Activated CD4-positive, alpha-beta T cell treated with anti-CD3 and anti-CD28 coated beads, Interleukin-2, amount 50 U/mL, for 24 hours (primary cell): ENCODE measurements around the gene MAB21L3.

Experiments
- DNase-seq, 2 donors: peaks; one replicate each; pipeline ENCODE4 v3.0.0-alpha.2; 2020; ENCODE audit warnings: low read depth in 1 of 2, low spot score in 1 of 2

The MAB21L3 gene

DNA sequence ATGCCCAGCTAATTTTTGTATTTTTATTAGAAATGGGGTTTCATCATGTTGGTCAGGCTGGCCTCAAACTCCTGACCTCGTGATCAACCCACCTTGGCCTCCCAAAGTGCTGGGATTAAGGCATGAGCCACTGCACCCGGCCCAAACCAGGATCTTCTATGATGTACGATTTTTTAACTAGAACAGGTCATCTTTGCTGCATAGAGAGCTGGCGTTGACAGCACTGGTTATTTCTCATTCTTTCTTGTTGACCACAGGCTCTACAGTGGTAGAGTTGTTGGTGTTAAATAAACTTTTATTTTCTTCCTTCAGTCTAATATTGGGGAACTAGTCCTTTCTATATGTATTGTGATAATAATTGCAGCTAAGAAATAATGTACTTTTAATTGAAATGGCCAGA is 3.8 kb upstream of the MAB21L3 start:
- DNase-seq, result no peak

- no peak for DNase-seq
Observed at GRCh38 chr1:116111524-116112021, 374 bp downstream of the MAB21L3 start.

GRCh38 chr1:116112388-116113140 is 1.4 kb downstream of the MAB21L3 start:
- DNase-seq, result no peak

DNA sequence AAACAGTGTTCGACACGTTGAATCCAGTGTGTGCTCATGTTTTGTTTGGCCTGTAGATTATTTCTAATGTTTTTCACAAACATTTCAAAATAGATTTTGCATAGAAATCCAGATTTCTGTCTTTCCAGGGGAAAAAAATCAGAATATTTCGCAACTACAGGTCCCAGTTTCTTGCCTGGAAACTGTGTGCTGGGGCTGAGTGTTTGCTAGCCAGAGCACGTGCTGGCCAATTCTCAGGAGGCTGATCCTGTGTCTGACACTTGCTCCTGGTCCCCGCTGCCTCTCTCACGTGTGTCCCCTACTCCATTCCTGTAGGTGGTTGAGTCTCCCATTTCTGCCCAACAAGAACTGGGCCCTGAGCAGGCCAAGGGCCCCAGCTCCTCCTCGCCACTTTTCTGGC is 2.4 kb downstream of the MAB21L3 start:
- no peak for DNase-seq

DNA sequence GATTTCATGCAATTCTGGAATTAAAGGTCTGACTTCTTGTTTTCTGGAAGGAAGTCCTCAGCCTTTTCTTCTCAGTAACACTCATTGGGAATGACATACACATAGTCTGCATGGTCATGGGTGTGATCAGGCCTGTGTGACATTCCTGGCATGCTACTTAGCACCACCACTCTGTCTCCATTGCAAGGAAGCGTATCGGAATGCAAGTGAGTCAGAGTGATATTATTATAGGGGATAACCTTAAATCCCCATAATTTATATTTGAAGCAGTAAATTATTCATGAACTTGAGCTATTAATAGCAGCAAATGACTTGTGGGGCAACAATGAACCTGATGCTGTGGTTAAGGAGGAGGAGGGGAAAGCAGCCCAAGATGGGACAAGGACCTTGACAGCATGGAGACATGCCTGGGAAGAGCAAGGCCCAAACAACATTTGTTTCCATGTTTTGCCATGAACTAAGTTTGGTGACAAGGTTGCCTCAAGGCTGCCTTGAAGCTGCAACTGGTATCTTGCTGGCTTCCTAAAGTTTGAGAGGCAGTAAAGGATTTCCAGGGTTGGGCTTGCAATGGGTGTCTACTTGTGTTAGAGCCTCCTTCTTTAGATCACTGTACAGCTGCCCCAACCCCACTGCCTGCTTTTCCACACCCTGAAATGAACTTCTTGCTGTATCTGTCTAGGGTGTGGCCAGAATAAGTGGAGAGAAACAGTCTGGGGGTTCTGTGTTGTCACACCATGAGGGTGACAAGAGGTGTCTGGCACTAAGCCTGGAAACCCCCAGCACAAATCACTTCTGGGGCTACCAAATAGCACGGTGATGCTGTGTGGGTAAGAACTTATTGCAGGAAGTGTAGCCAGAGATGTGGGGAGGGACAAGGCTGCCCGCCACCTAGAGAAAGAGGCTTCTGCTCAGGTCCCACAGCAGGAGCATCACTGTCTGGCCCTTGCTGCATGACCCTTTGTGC is 4.6 kb downstream of the MAB21L3 start:
- no peak for DNase-seq

DNA sequence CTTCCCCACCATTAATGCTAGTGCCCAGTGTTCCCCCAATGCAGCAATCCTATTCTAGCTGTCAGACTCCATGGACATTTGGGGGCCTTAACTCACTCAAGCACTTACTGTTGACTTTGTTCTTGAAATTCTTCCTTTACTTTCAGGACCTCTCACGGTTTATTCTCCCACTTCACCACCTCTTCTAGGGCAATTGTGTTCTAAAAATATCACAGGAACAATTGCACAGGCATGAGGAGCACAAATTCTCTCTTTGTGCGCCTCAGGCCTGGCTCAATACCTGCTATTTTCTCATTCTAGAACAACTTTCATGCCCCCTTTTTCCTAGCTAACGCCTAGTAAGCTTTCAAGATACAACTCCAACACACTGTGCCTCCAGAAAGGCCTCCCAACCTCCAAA is 7.3 kb downstream of the MAB21L3 start:
- no peak for DNase-seq

GRCh38 chr1:116119876-116120275 is 8.7 kb downstream of the MAB21L3 start:
- DNase-seq, result no peak

GRCh38 chr1:116122955-116123757 is 12.0 kb downstream of the MAB21L3 start:
- DNase-seq, result no peak

DNA sequence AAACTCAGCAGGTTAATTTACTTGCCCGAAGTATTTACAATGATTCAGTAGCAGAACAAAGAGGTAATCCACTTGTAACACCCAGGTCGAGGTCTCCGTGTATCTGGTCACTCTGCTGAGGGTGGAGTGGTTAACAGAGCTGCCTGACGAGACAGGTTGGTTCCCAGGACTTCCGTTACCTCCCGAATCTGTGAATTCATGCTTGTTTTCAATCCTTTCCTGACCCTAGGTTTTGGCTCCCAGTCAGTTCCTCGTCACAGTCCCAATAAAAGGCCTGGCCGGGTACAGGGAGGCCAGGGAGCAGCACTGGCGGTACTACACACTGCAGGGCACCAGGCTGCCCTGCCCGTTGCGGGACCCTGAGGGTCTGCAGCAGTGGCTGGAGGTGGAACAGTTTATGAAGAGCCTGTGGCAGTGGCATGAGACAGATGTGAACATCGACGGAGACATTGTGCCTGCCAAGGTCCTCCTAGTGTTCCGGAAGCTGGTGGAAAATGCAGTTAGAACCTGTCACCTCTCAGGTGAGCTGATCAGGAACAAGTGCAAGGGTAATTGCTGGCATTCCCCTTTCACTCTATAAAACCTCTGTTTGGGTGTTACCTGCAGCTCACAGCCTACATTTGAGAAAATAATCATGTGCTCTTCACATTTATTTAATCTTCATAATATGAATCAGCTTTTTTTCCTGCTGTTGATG is 12.8 kb downstream of the MAB21L3 start:
- DNase-seq, result no peak

GRCh38 chr1:116125758-116126157 is 14.6 kb downstream of the MAB21L3 start:
- DNase-seq, result no peak

DNA sequence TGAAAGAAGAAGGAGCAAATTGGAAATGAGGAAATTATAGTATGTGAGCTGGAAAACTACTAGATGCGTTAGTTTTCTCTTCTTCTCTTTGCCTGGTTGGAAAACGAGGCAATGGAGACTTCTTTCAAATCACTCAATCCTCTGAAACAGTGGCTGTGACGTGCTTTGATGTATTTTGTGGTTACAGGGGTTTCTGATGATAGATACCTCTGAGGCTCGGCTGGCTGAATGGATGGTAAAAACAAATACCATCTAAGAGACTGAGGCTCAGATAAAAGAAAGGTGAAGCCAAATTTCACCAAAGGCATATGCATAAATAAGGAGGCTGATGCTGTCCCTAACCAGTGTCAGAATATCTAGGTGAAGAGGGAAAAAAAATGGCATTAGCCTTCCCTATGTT is 15.1 kb downstream of the MAB21L3 start:
- no peak for DNase-seq

GRCh38 chr1:116127123-116127847 is 16.1 kb downstream of the MAB21L3 start:
- DNase-seq, result no peak

DNA sequence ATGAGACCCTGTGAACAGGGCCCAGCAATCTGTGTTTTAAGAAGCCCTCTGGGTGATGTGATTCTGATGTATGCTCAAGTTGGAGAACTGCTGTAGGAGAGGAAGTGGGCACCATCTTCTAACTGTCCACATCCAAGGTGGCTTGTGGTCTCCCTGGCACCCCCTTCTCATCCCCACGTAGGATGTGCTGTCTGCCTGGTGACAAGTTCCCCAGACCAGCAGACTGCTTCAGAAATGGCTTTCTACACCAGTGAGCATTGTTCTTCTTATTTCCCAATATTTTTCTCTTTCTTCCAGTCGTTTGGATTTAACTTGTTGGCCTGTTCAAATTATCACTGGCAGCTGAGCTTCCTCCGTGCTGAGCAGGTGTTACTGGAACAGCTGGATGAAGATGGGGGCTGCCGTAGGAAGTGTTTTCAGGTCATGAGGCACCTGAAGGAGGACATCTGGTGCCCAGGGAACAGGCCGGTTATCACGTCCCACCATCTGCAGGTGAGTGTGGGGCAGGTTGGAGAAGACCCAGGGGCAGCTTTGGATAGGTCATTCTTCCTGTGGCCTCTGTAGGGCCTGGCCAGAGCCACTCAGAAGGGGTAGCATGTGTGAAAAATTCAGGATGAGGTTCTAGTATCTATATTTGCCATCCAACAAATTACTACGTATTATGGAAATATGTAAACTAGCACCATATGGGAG is 16.8 kb downstream of the MAB21L3 start:
- DNase-seq, result no peak

- peak in 1 of 2 donors; percentile 36 for DNase-seq
Observed at GRCh38 chr1:116128664-116129063, 17.5 kb downstream of the MAB21L3 start.

GRCh38 chr1:116129537-116129936 is 18.3 kb downstream of the MAB21L3 start:
- no peak for DNase-seq

DNA sequence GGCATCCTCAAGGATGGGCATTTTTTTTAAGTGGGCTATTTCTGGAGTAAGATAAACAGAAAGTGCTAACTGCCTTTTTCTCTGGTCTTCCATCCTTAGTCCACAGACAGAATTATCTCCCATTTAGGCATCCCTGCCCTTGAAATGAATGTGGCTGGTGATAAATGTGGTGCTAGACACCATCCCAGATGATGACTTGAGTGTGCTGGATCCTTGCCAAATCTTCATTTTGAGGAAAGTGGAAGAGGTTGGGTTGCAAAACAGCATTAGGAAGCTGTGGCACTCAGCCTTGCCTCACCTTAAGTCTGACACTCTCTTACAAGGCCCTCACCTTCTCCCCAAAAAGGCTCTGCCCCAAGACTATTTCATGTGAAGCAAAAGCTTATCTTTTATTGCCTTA is 19.2 kb downstream of the MAB21L3 start:
- DNase-seq, result no peak

- no peak for DNase-seq
Observed at GRCh38 chr1:116131170-116131569, 20.0 kb downstream of the MAB21L3 start.

- no peak for DNase-seq
Observed at GRCh38 chr1:116131866-116132605, 20.8 kb downstream of the MAB21L3 start.
